ENCODE data around the gene ASPSCR1. TPM values are rescaled to one million over a fixed set of nuclear protein-coding genes. Genes with fewer than 3 reads are reported as not detected.
A peak's percentile ranks its signal among the peaks of the same experiment; 100 is the strongest.

The ASPSCR1 gene
- total and polyA plus RNA-seq, 2 of the 13 experiments (the other 11 are each of a cell fraction or from before 2014, with no cell fraction given) = 274 to 314 TPM

- TF ChIP-seq ARID4A (CRISPR knock-in tag; IDR thresholded peaks at IDR 0.05; ENCODE audit: borderline replicate concordance) (no peak; the same call in 1 of the 2 replicates), TGIF2 (CRISPR knock-in tag; IDR thresholded peaks at IDR 0.05) (0 out of 2 replicates have a peak, but pooled peaks have one; percentile 27), ATF7 (IDR thresholded peaks at IDR 0.05) (no peak), ATF7 (CRISPR knock-in tag; IDR thresholded peaks at IDR 0.05) (0 out of 2 replicates have a peak, but pooled peaks have one; percentile 40), ZNF687 (CRISPR knock-in tag; IDR thresholded peaks at IDR 0.05) (peak; percentile 5; the same call in 1 of the 2 replicates), ZNF841 (CRISPR knock-in tag; IDR thresholded peaks at IDR 0.05; ENCODE audit: borderline replicate concordance) (0 out of 2 replicates have a peak, but pooled peaks have one; percentile 40), ZBTB26 (CRISPR knock-in tag; IDR thresholded peaks at IDR 0.05; ENCODE audit: borderline replicate concordance) (no peak), TFAP4 (IDR thresholded peaks at IDR 0.05; ENCODE audit: borderline replicate concordance, low read depth) (no peak), MED1 (CRISPR knock-in tag; IDR thresholded peaks at IDR 0.05) (no peak), SSRP1 (CRISPR knock-in tag; IDR thresholded peaks at IDR 0.05) (peak; percentile 89), HOXD1 (CRISPR knock-in tag; IDR thresholded peaks at IDR 0.05) (no peak), ZNF326 (CRISPR knock-in tag; IDR thresholded peaks at IDR 0.05; ENCODE audit: borderline replicate concordance) (peak; percentile 29), SKIL (CRISPR knock-in tag; IDR thresholded peaks at IDR 0.05; ENCODE audit: borderline replicate concordance) (0 out of 2 replicates have a peak, but pooled peaks have one; percentile 28), ZBTB42 (CRISPR knock-in tag; IDR thresholded peaks at IDR 0.05) (no peak)
These were observed 28.4 kb downstream of the ASPSCR1 start (continued) for GRCh38 chr17:82005701-82006348.
